DOHH2 (cell line): ENCODE data around the gene REEP3.
A peak's percentile ranks its signal among the peaks of the same experiment; 100 is the strongest.

ENCODE experiments used
- H3F3A ChIP-seq: fragments of 200-600 bp; sonication (generic), shearing (Covaris generic); 2 replicates; pipeline ENCODE4 v1.6.0; 2016; ENCODE audit warnings: antibody characterized with exemption, mild to moderate bottlenecking; ENCODE audit not compliant: control insufficient read depth, insufficient read depth
- H3K27ac ChIP-seq: fragments of 200-600 bp; sonication (generic); 2 replicates; pipeline ENCODE4 v1.5.1; 2014; ENCODE audit warnings: low read depth, mild to moderate bottlenecking, low read length, moderate library complexity
- H3K27me3 ChIP-seq: fragments of 200-600 bp; sonication (generic); 2 replicates; pipeline ENCODE4 v1.6.1; 2014; ENCODE audit warnings: mild to moderate bottlenecking, low read length, mixed read lengths; ENCODE audit not compliant: control insufficient read depth
- H3K36me3 ChIP-seq: fragments of 200-600 bp; sonication (generic); 2 replicates; pipeline ENCODE4 v1.6.1; 2014; ENCODE audit warnings: mild to moderate bottlenecking, low read length, moderate library complexity, mixed read lengths; ENCODE audit not compliant: control insufficient read depth
- H3K4me1 ChIP-seq: fragments of 200-600 bp; sonication (generic); 2 replicates; pipeline ENCODE4 v1.6.1; 2014; ENCODE audit warnings: mild to moderate bottlenecking, low read length, mixed read lengths; ENCODE audit not compliant: control insufficient read depth
- H3K4me2 ChIP-seq: fragments of 200-600 bp; sonication (generic); 2 replicates; pipeline ENCODE4 v1.6.0; 2014; ENCODE audit warnings: mild to moderate bottlenecking, low read length, moderate library complexity
- H3K4me3 ChIP-seq: fragments of 200-600 bp; sonication (generic); 2 replicates; pipeline ENCODE4 v1.5.1; 2014; ENCODE audit warnings: mild to moderate bottlenecking, low read length, mixed read lengths
- H3K79me2 ChIP-seq: fragments of 200-600 bp; sonication (generic); 2 replicates; pipeline ENCODE4 v1.6.1; 2014; ENCODE audit warnings: mild to moderate bottlenecking, low read length, mixed read lengths; ENCODE audit not compliant: control insufficient read depth
- H3K9me2 ChIP-seq: fragments of 200-600 bp; sonication (generic); replicated peaks from 2 replicates; pipeline ENCODE4 v1.6.1; 2014; ENCODE audit warnings: mild to moderate bottlenecking, low read length, mixed read lengths; ENCODE audit not compliant: control insufficient read depth
- H3K9me3 ChIP-seq: fragments of 200-600 bp; sonication (generic); 2 replicates; pipeline ENCODE4 v1.6.1; 2014; ENCODE audit warnings: antibody characterized with exemption, low read length, mixed read lengths; ENCODE audit not compliant: control insufficient read depth, insufficient read depth
- H4K20me1 ChIP-seq: fragments of 200-600 bp; sonication (generic); 2 replicates; pipeline ENCODE4 v1.6.0; 2014; ENCODE audit warnings: low read depth, mild to moderate bottlenecking, antibody characterized with exemption, low read length, moderate library complexity; ENCODE audit not compliant: control insufficient read depth, insufficient read depth
- CTCF ChIP-seq: fragments of 200-600 bp; sonication (generic); IDR thresholded peaks from one replicate; pipeline ENCODE4 v1.5.1; 2014; ENCODE audit warnings: antibody characterized with exemption, mild to moderate bottlenecking, low read depth, low read length; ENCODE audit not compliant: poor library complexity, severe bottlenecking
- EZH2phosphoT487 ChIP-seq: fragments of 200-600 bp; sonication (generic); IDR thresholded peaks from 2 replicates; pipeline ENCODE4 v1.6.1; 2017; ENCODE audit warnings: borderline replicate concordance, mild to moderate bottlenecking, antibody characterized with exemption, low read length, moderate library complexity, mixed read lengths

REEP3 gene

DNA sequence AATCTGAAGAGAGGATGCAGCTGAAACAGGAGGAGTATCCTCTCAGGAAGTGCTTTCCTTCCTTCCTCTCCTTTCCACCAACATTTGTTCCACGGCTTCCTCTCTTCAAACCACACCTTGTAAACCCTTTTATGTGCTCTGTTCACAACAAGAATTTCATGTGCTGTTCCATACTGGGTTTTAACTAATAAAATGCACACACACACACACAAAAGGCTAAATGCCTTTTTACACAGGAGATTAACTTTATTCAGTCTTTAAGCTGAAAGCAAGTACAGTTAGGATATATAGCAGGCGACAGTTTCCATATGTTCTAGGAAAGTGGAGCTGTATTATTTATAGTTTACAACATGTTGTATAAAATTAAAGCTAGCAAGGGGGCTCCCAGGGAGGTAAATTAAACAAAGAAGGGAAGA, 106.7 kb downstream of the REEP3 start:
- peak overlapping the region; percentile 98 for H3K4me2 ChIP-seq
- peaks cover 24% of the 10 kb centered on the region for H3F3A ChIP-seq
- H3K27ac ChIP-seq, result peak overlapping the region; percentile 92
- H4K20me1 ChIP-seq, result peaks cover 3% of the 10 kb centered on the region; the same call in 1 of the 2 replicates
- peaks cover 38% of the 10 kb centered on the region for H3K4me1 ChIP-seq
- no peaks in the 10 kb centered on the region for H3K36me3 ChIP-seq
- peak overlapping the region; percentile 77 for H3K4me3 ChIP-seq
- H3K79me2 ChIP-seq, result no peaks in the 10 kb centered on the region
- H3K9me3 ChIP-seq, result no peaks in the 10 kb centered on the region
- TF ChIP-seq CTCF (no peak), EZH2phosphoT487 (no peak)
- no peaks in the 10 kb centered on the region for H3K9me2 ChIP-seq
- peaks cover 20% of the 10 kb centered on the region for H3K27me3 ChIP-seq

DNA sequence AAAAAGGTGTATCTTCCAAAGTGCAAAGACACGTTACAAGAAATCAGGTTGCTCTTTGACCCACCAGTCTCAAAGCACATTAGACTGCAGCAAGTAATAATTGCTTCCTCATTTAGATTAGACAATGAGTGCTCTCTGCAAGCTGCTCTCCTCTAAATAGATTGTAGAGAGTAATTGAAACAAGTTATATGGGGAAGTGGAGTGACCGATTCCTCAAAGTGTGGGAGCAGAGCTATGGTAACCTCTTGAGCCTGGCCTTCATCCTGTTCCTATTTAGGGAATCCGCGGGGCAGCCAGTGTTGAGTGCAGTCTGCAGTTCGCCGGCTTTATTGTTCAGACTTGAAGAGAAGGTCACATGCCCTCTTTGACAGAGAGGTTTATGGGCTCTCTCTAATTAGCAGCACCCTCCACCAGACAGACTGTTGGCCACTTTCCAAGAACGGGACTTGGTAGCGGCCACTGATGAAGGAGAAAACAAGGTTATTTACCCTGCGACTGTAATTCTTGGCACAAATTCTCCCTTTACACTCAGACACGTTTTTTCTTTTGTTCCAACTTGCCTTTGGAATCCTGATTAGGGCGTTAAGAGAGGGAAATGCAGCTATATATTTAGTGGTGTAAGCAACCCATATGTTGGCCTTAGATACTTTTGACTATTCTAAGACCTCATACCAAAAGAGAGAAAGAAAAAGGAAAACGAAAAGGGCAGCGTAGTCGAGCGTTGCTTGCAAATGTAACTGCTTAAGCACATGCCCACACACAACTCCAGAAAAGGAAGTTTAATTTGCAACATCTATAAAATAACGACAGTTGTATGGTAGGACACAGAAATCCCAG, 107.5 kb downstream of the REEP3 start:
- peaks cover 24% of the 10 kb centered on the region for H3F3A ChIP-seq
- H3K4me3 ChIP-seq, result peak overlapping the region; percentile 77
- peak overlapping the region; percentile 92 for H3K27ac ChIP-seq
- no peaks in the 10 kb centered on the region for H3K36me3 ChIP-seq
- H3K27me3 ChIP-seq, result peaks cover 20% of the 10 kb centered on the region
- no peaks in the 10 kb centered on the region for H3K9me2 ChIP-seq
- H3K4me2 ChIP-seq, result peak overlapping the region; percentile 98
- no peaks in the 10 kb centered on the region for H3K79me2 ChIP-seq
- peaks cover 38% of the 10 kb centered on the region for H3K4me1 ChIP-seq
- TF ChIP-seq EZH2phosphoT487 (no peak), CTCF (no peak)
- H3K9me3 ChIP-seq, result no peaks in the 10 kb centered on the region
- H4K20me1 ChIP-seq, result peaks cover 3% of the 10 kb centered on the region; the same call in 1 of the 2 replicates

DNA sequence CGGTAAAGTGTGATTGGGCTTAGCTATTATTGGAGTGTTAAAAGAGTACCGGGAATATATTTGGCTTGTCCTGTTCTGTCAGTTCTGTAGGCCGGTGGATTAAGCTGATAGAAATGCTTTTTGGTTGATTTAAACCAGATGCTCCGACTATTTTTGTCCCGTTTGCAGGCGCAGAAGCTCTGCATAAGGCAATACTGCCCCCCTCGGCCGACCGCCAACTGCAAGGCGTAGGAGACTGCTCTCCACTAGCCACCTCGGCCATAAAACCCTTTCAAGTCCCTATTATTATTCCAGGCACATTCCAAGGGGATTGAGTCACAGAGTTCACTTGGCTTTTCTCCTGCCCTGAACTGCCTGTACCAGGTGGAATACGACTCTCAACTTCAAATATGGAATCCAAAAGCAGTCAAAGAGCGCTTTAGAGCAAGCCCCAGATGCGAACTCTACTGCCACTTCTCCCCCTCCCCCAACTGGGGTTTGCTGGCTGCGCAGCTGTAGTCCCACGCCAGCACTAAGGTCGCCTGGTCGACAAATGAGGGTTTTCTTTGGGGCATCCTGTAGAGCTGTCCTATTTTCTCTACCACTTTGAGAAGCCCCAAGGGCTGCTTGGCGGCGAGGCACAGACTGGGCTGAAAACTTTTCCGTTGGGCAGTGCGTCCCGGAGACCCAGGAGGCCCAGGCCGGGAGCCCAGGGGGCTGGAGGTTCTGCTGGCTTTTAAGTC, 108.3 kb downstream of the REEP3 start:
- Histone ChIP-seq H3K27me3 (peaks cover 20% of the 10 kb centered on the region), H3F3A (peaks cover 24% of the 10 kb centered on the region), H3K4me3 (peak overlapping the region; percentile 77), H3K27ac (peak overlapping the region; percentile 92), H4K20me1 (peaks cover 3% of the 10 kb centered on the region; the same call in 1 of the 2 replicates), H3K79me2 (no peaks in the 10 kb centered on the region), H3K9me2 (no peaks in the 10 kb centered on the region), H3K36me3 (no peaks in the 10 kb centered on the region), H3K9me3 (no peaks in the 10 kb centered on the region), H3K4me2 (peak overlapping the region; percentile 98), H3K4me1 (peaks cover 38% of the 10 kb centered on the region)
- TF ChIP-seq EZH2phosphoT487 (no peak), CTCF (peak; percentile 97)
